HCT116 (cell line): ENCODE results near the gene RABEP1.

Experiments used
- ATF3 ChIP-seq: IDR thresholded peaks from 2 replicates; pipeline ENCODE4 v1.6.1; 2012
- EZH2phosphoT487 ChIP-seq: fragments of 200-600 bp; IDR thresholded peaks from 2 replicates; pipeline ENCODE4 v1.6.1; 2018; ENCODE audit warnings: antibody characterized with exemption, borderline replicate concordance
- POLR2A ChIP-seq: IDR thresholded peaks from 2 replicates; pipeline ENCODE4 v1.7.0; 2011; ENCODE audit warnings: borderline replicate concordance; ENCODE audit not compliant: insufficient read depth, insufficient read length; ENCODE audit errors: extremely low read depth
- POLR2AphosphoS5 ChIP-seq: IDR thresholded peaks from 2 replicates; pipeline ENCODE4 v1.6.1; 2011; ENCODE audit warnings: mild to moderate bottlenecking, low read depth, low read length, moderate library complexity
- YY1 ChIP-seq: IDR thresholded peaks from 2 replicates; pipeline ENCODE4 v1.6.1; 2011; ENCODE audit warnings: low read length, low read depth, moderate library complexity, mild to moderate bottlenecking; ENCODE audit not compliant: insufficient replicate concordance; ENCODE audit errors: extremely low read depth
- TF ChIP-seq, protein P1 (sequence below), 3 experiments: fragments of 200-600 bp in 1 of 3; sonication (generic) in 1 of 3; IDR thresholded peaks in 2 of 3; conservative IDR thresholded peaks in 1 of 3; 2 replicates each; pipeline ENCODE4 v1.5.1; 2012 to 2017; ENCODE audit warnings: low read depth in 2 of 3, low read length in 2 of 3, antibody characterized with exemption in 1 of 3, borderline replicate concordance in 1 of 3, control low read depth in 1 of 3, mild to moderate bottlenecking in 1 of 3, mixed read lengths in 1 of 3, mixed run types in 1 of 3, moderate library complexity in 1 of 3; ENCODE audit not compliant: insufficient read depth in 1 of 3

- TF ChIP-seq ATF3 (no peak), EZH2phosphoT487 (no peak), YY1 (no peak), POLR2A (no peak), POLR2AphosphoS5 (no peak)
- TF ChIP-seq, protein P1, sequence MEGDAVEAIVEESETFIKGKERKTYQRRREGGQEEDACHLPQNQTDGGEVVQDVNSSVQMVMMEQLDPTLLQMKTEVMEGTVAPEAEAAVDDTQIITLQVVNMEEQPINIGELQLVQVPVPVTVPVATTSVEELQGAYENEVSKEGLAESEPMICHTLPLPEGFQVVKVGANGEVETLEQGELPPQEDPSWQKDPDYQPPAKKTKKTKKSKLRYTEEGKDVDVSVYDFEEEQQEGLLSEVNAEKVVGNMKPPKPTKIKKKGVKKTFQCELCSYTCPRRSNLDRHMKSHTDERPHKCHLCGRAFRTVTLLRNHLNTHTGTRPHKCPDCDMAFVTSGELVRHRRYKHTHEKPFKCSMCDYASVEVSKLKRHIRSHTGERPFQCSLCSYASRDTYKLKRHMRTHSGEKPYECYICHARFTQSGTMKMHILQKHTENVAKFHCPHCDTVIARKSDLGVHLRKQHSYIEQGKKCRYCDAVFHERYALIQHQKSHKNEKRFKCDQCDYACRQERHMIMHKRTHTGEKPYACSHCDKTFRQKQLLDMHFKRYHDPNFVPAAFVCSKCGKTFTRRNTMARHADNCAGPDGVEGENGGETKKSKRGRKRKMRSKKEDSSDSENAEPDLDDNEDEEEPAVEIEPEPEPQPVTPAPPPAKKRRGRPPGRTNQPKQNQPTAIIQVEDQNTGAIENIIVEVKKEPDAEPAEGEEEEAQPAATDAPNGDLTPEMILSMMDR (IDR thresholded peaks at IDR 0.05 in 2 of 3, conservative IDR thresholded peaks at IDR 0.05 in 1 of 3; ENCODE audit: borderline replicate concordance in 1 of 3, insufficient read depth in 1 of 3, low read depth in 2 of 3, low read length in 2 of 3), result no peak
Observed at GRCh38 chr17:5329784-5330557, 47.9 kb downstream of the RABEP1 start.
